GM23248 (cell line): ENCODE data around the gene PPP1R16B. TPM values are rescaled to one million over a fixed set of nuclear protein-coding genes. Genes with fewer than 3 reads are reported as not detected.

ENCODE experiments used
- DNase-seq: peaks from one replicate; pipeline ENCODE4 v3.0.0-alpha.2; 2015
- H2AFZ ChIP-seq: fragments of 200-600 bp; sonication (generic); 2 replicates; pipeline ENCODE4 v1.6.1; 2016; ENCODE audit warnings: antibody characterized with exemption
- H3F3A ChIP-seq: fragments of 200-600 bp; sonication (generic); 2 replicates; pipeline ENCODE4 v1.6.1; 2016; ENCODE audit warnings: mild to moderate bottlenecking, antibody characterized with exemption, mixed run types; ENCODE audit not compliant: insufficient read depth
- H3K27ac ChIP-seq: fragments of 200-600 bp; sonication (generic); 2 replicates; pipeline ENCODE4 v1.5.1; 2016; ENCODE audit warnings: mild to moderate bottlenecking
- H3K27me3 ChIP-seq: fragments of 200-600 bp; sonication (generic); replicated peaks from 2 replicates; pipeline ENCODE4 v1.6.1; 2016; ENCODE audit warnings: mild to moderate bottlenecking; ENCODE audit not compliant: insufficient read depth
- H3K36me3 ChIP-seq: fragments of 200-600 bp; sonication (generic); 2 replicates; pipeline ENCODE4 v1.6.1; 2016; ENCODE audit warnings: low read depth, mild to moderate bottlenecking
- H3K4me1 ChIP-seq: fragments of 200-600 bp; sonication (generic); 2 replicates; pipeline ENCODE4 v1.6.1; 2016; ENCODE audit warnings: mild to moderate bottlenecking; ENCODE audit not compliant: insufficient read depth
- H3K4me2 ChIP-seq: fragments of 200-600 bp; sonication (generic); one replicate; pipeline ENCODE4 v1.6.1; 2016; ENCODE audit warnings: mild to moderate bottlenecking; ENCODE audit not compliant: unreplicated experiment
- H3K4me3 ChIP-seq: fragments of 200-600 bp; sonication (generic); 2 replicates; pipeline ENCODE4 v1.5.1; 2016; ENCODE audit warnings: mild to moderate bottlenecking
- H3K79me2 ChIP-seq: fragments of 200-600 bp; sonication (generic); 2 replicates; pipeline ENCODE4 v1.6.1; 2016; ENCODE audit warnings: mild to moderate bottlenecking; ENCODE audit not compliant: insufficient read depth
- H3K9ac ChIP-seq: fragments of 200-600 bp; sonication (generic); 2 replicates; pipeline ENCODE4 v1.6.1; 2016; ENCODE audit warnings: mild to moderate bottlenecking
- H3K9me2 ChIP-seq: fragments of 200-600 bp; sonication (generic); 2 replicates; pipeline ENCODE4 v1.6.1; 2016; ENCODE audit warnings: mixed run types, mild to moderate bottlenecking, moderate library complexity; ENCODE audit not compliant: insufficient read depth
- H3K9me3 ChIP-seq: fragments of 200-600 bp; sonication (generic); one replicate; pipeline ENCODE4 v1.6.1; 2017; ENCODE audit warnings: low read depth
- H4K20me1 ChIP-seq: fragments of 200-600 bp; sonication (generic); 2 replicates; pipeline ENCODE4 v1.6.0; 2016; ENCODE audit not compliant: insufficient read depth
- EZH2 ChIP-seq: fragments of 200-600 bp; sonication (generic); IDR thresholded peaks from 2 replicates; pipeline ENCODE4 v1.6.1; 2018; ENCODE audit warnings: antibody characterized with exemption, mild to moderate bottlenecking; ENCODE audit not compliant: insufficient read depth, poor library complexity, severe bottlenecking
- EZH2phosphoT487 ChIP-seq: fragments of 200-600 bp; sonication (generic); IDR thresholded peaks from 2 replicates; pipeline ENCODE4 v1.6.1; 2018; ENCODE audit warnings: antibody characterized with exemption, moderate library complexity, mild to moderate bottlenecking, low read depth; ENCODE audit not compliant: insufficient read depth
- WGBS, 2 experiments: methylation state at CpG; one replicate each; pipeline ENCODE4 v1.1.6; 2015 to 2017; ENCODE audit warnings: low lambda C conversion rate in 2 of 2, low coverage in 1 of 2; ENCODE audit errors: missing lambda C conversion rate in 2 of 2; 5-methylcytosine and 5-hydroxymethylcytosine counted together
- in situ Hi-C: fragments of 300-500 bp; cut with MboI; formaldehyde crosslinking; loops from 2 replicates; pipeline ENCODE4 v1.15.0; 2020
- polyA plus RNA-seq: library from polyadenylated mRNA; unstranded; fragments of >200 nt; fragmentation: Nextera tagmentation; extraction: Ambion mirVana; gene quantifications from 2 replicates; pipeline ENCODE4 v1.2.1, GENCODE V29; 2016
- total RNA-seq: library from RNA; depleted of rRNA; stranded (reverse); fragments of >200 nt; shearing (Covaris generic); gene quantifications from 2 replicates; pipeline ENCODE4 v1.2.3, GENCODE V29; 2014

PPP1R16B gene
- total and polyA plus RNA-seq, 2 experiments from 2014 or later = not detected

- no peak overlapping the region for H3K4me3 ChIP-seq
- no peaks in the 10 kb centered on the region for H3K9me3 ChIP-seq
- no peaks in the 10 kb centered on the region for H3K79me2 ChIP-seq
- H3K9ac ChIP-seq = no peak overlapping the region
- H3K4me2 ChIP-seq = no peak overlapping the region
- no peak for DNase-seq
- H4K20me1 ChIP-seq = no peaks in the 10 kb centered on the region
- TF ChIP-seq EZH2 (no peak), EZH2phosphoT487 (no peak)
- H3K4me1 ChIP-seq = no peaks in the 10 kb centered on the region
- no peaks in the 10 kb centered on the region for H3K36me3 ChIP-seq
- in situ Hi-C loops = no loop called here
- no peaks in the 10 kb centered on the region for H3F3A ChIP-seq
- no peaks in the 10 kb centered on the region for H3K9me2 ChIP-seq
- peaks cover 13% of the 10 kb centered on the region for H3K27me3 ChIP-seq
- no peak overlapping the region for H2AFZ ChIP-seq
- no peak overlapping the region for H3K27ac ChIP-seq
- 27 to 30% methylated on average over 12 of the region's 12 CpGs for WGBS, 2 experiments
These were observed 67.6 kb downstream of the PPP1R16B start for GRCh38 chr20:38873050-38873581.

DNA sequence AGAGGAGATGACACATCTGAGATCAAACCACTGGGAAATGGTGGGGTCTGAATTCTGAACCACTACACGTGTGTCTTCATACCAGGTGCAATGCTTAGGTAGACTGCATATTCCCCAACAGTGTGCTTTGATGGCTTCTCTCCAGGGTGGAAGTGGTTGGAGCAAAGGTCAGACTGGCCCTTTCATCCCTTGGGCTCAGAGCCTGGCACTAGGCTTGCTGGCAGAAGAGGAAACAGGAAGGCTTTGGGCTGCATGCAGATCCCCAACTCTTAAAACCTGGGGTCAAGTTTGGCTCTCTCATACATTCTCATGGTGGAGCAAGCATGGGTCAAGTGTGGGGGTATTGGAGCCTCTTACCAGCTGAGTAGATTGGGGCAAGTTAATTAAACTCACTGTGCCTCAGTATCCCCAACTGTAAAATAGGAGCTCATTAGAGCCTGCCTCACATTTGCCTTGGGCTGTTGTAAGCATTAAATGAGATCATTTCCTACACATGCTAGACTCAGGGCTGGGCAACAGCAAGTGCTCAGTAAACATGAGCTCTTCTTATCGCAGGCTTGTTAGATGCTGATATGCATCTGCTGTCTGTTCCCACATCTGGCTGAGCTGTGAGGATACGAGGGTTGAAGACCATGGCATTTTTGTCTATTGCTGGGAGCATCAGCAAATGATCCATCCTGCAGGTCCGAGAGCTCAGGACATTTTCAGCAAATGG lies 69.1 kb downstream of the PPP1R16B start:
- Histone ChIP-seq H3K9ac (no peak overlapping the region), H3K27ac (no peak overlapping the region), H3K36me3 (no peaks in the 10 kb centered on the region), H3K4me1 (no peaks in the 10 kb centered on the region), H2AFZ (no peak overlapping the region), H3K9me3 (no peaks in the 10 kb centered on the region), H3K4me2 (no peak overlapping the region), H3K79me2 (no peaks in the 10 kb centered on the region), H4K20me1 (no peaks in the 10 kb centered on the region), H3K27me3 (peaks cover 19% of the 10 kb centered on the region), H3K9me2 (no peaks in the 10 kb centered on the region), H3F3A (no peaks in the 10 kb centered on the region), H3K4me3 (no peak overlapping the region)
- WGBS, 2 experiments = 5 to 14% methylated on average over 4 of the region's 4 CpGs
- DNase-seq = no peak
- TF ChIP-seq EZH2phosphoT487 (no peak), EZH2 (no peak)
- in situ Hi-C loops = no loop called here

- Histone ChIP-seq H2AFZ (no peak overlapping the region), H3K27me3 (peaks cover 21% of the 10 kb centered on the region), H3K9me3 (no peaks in the 10 kb centered on the region), H3K4me3 (no peak overlapping the region), H3K9ac (no peak overlapping the region), H3K79me2 (no peaks in the 10 kb centered on the region), H3K4me2 (no peak overlapping the region), H3K9me2 (no peaks in the 10 kb centered on the region), H3K36me3 (no peaks in the 10 kb centered on the region), H3K4me1 (no peaks in the 10 kb centered on the region), H4K20me1 (no peaks in the 10 kb centered on the region), H3K27ac (no peak overlapping the region), H3F3A (no peaks in the 10 kb centered on the region)
- 21 to 22% methylated on average over 11 of the region's 11 CpGs for WGBS, 2 experiments
- no peak for DNase-seq
- TF ChIP-seq EZH2phosphoT487 (no peak), EZH2 (no peak)
- in situ Hi-C loops = no loop called here
These were observed 69.9 kb downstream of the PPP1R16B start for GRCh38 chr20:38875175-38875993.

- in situ Hi-C loops = no loop called here
- DNase-seq = no peak
- Histone ChIP-seq H3K27ac (no peak overlapping the region), H3K36me3 (no peaks in the 10 kb centered on the region), H3K4me1 (no peaks in the 10 kb centered on the region), H3K79me2 (no peaks in the 10 kb centered on the region), H3K9me3 (no peaks in the 10 kb centered on the region), H3K27me3 (peaks cover 28% of the 10 kb centered on the region), H2AFZ (no peak overlapping the region), H3K9ac (no peak overlapping the region), H3K4me3 (no peak overlapping the region), H3K4me2 (no peak overlapping the region), H3K9me2 (no peaks in the 10 kb centered on the region), H3F3A (no peaks in the 10 kb centered on the region), H4K20me1 (no peaks in the 10 kb centered on the region)
- TF ChIP-seq EZH2 (no peak), EZH2phosphoT487 (no peak)
- WGBS, 2 experiments = 67 to 68% methylated on average over 6 of the region's 6 CpGs
These were observed 72.0 kb downstream of the PPP1R16B start for GRCh38 chr20:38877483-38877882.
